Measurements from ENCODE around the gene HS3ST4.
A peak's percentile ranks its signal among the peaks of the same experiment; 100 is the strongest.
"Not testable (repeated sequence)": the region's sequence is repeated elsewhere in the genome, so short reads cannot be mapped to it uniquely, and the experiment has no call there.

HS3ST4 gene

DNA sequence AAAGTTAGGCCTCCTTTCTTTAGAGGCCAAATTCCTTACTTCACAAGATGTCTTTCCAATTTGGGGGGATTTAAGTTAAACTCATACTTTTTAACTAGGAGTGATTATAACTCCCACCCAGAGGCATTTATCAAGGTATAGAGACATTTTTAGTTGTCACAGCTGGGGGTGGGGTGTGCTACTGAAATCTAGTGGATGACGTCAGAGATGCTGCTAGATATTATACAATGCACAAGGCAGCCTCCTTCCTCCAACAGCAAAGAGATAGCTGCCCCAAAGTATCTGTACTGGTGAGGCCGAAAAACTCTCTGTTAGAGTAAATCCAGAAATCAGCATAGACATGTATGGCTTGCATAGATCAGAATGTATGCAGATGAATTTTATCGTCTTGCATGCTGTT lies 324.0 kb downstream of the HS3ST4 start:
- DNase-seq: no peak

DNA sequence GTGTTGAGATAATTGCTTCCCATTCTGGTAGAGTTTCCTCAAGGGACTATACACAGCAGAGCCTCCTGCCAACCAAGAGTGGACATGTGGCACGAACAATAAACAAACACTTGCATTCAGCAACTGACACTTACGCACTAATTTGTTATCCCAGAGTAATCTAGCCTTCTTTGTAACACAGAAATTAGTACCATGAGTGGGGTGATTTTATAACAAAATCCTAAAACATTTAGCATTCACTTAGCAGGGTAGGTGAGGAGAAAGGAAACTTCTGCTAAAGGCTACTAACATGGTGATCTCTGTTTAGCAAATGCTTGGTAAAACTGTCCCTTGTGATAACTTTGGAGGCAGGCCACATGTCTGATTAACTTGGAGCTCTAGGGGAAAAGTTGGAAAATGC lies 325.2 kb downstream of the HS3ST4 start:
- DNase-seq: no peak

GRCh38 chr16:26019381-26020242 lies 327.9 kb downstream of the HS3ST4 start:
- DNase-seq: peak; percentile 3

DNA sequence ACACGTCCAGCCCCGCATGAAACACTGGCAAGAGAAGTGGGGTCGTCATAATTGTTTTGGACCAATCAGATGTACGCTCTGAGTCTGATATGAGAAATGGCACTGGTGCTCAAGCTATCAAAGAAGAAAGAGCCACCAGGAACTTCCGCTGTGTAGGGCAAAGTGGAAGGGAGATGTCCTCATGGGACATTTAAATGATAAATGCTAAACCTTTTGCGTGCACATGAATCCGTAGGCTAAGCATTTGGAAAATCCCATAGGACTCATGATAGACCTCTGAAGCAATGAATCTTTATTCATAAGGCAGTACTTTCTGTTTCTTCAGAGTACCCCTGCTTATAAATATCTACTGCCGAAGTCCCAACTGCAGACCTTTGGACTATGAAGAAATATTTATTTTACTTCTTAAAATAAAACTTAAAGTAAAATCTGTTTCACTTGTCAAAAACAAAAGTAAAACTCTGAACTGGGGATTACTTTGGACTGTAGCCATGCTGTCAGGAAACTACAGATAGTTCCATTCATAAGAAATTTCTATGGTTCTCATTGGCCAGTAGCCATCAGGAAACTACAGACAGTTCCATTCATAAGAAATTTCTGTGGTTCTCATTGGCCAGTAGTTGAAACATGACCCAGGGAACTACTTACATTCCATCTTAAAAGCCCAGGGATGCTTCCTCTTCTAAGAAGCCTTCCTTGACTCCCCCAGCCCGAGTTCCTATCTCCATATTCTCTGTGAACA lies 335.1 kb downstream of the HS3ST4 start:
- DNase-seq: no peak

DNA sequence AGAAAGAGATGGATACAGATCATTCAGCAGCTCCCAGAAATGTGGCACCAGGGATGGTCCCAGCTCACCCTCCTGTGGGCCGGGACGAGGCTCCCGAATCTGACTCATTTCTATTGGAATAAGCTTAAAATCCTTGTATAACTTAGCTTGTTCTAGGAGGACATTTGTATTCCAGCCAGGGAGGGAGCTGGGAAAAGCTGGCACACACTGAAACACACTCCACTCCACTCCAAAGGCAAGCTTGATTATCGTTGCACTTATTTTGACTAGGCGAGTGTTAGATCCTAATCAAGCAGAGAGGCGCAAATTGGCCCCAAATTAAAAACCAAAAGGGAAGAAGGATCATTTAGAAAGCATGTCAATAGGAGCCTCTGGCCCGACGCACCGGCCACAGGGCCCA lies 339.5 kb downstream of the HS3ST4 start:
- DNase-seq: no peak

- not testable (repeated sequence) for DNase-seq
Measured at GRCh38 chr16:26032661-26033060, 340.9 kb downstream of the HS3ST4 start.

- no peak for DNase-seq
Measured at GRCh38 chr16:26041952-26042668, 350.4 kb downstream of the HS3ST4 start.

GRCh38 chr16:26050472-26050871 lies 358.7 kb downstream of the HS3ST4 start:
- no peak for DNase-seq

- no peak for DNase-seq
Measured at GRCh38 chr16:26051063-26051462, 359.3 kb downstream of the HS3ST4 start.

DNA sequence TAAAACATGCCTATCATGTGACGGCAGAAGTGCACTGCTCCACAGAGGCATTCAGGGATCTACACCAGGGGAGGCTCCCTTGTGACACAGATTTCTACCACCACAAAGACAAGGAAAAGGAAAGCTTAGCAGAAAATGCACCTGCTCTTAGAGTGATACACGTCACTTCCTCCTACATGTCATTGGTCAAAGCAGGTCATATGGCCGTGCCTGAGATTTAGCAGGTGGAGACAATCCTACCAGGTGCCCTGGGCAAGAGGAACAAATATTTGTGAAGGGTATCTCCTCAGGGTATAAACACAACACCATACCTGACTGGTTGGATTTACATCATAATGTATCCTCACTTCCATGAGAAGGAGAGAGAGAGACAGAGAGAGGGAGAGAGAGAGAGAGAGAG lies 362.1 kb downstream of the HS3ST4 start:
- no peak for DNase-seq

GRCh38 chr16:26058326-26058725 lies 366.6 kb downstream of the HS3ST4 start:
- DNase-seq: no peak

DNA sequence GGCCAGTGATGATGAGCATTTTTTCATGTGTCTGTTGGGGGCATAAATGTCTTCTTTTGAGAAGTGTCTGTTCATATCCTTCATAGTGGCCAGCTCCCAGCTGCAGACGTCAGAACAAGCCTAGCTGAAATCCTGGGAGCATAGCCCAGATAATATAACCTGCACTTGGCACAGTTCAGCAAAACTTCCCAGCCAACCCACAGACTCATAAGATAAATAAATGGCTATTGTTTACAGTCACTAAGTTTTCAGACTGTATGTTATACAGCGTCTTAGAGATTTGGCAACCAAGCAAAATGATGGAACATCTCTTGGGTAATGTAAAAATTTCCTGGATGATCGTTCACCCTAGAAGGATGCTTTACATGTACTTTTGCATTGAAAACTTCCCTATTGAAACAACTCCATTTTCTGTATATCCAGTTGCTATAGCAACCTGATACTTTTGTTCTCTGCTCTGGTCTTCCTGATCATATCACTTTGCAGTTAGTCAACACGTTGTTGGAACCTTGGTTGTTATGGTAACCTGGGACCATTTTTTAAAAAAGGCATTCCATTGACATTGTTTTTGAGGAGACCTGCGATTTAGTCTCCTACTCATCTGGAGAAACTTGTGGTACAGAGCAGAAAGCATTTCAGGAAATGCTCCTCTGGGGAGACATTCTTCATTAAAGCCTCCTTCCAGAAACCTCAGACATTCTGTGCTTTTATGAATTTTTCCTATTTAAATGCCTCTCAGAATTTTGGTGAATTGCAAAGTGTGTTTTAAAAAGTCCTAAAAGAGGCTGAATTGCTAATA lies 378.7 kb downstream of the HS3ST4 start:
- no peak for DNase-seq

GRCh38 chr16:26071101-26071866 lies 379.5 kb downstream of the HS3ST4 start:
- no peak for DNase-seq

DNA sequence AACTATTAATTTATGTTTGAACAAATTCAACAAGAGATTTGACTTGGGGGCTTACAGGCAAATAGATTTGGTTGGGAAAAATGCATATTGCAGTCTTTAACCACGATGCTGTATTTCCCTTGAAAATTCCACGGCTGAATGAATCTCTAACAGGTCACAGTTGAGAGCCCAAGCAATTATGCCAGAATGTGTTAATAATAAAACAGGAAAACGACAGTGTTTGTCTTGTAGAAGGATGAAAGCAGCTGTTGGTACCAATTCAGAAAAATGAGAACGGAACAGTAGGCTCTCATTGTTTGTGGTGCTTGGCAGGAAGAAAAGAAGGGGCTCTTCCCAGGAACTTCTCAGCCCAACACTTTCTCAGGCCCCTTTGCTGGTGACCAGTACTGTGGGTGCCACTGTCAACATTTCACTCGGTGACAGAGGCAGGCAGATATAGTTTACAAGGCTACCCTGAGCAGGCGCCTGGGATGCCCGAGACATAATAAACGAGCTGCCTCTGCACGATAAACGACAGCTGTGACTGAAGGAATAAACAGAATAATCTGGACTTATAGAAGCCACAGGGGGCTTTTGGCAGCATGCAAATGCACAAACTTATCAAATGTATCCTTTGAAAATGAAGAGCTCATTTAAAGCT lies 387.1 kb downstream of the HS3ST4 start:
- DNase-seq: no peak

GRCh38 chr16:26087091-26087490 lies 395.3 kb downstream of the HS3ST4 start:
- no peak for DNase-seq

DNA sequence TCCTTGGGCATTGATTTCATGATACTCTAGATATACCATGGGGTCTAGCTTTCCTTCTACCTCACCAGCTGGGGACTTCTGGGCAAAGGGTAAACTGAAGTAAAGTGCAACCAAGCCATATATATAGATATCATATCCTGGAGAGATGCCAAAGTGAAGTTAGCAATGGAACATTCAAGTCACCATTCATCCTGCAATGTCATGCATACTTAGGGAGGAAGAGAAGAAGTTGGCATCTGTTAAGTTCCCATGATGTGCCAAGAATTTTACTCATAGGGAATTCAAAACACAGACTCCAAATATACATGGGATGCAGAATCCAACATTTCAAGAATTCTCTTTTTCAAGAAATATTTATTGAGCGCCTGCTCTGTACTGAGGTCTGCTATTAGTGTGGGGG lies 399.8 kb downstream of the HS3ST4 start:
- DNase-seq: no peak

DNA sequence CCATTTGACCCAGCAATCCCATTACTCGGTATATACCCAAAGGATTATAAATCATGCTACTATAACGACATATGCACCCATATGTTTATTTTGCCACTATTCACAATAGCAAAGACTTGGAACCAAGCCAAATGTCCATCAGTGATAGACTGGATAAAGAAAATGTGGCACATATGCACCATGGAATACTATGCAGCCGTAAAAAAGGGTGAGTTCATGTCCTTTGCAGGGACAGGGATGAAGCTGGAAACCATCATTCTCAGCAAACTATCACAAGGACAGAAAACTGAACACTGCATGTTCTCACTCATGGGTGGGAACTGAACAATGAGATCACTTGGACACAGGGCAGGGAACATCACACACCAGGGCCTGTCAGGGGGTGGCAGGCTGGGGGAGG lies 406.4 kb downstream of the HS3ST4 start:
- not testable (repeated sequence) for DNase-seq

GRCh38 chr16:26102369-26102768 lies 410.6 kb downstream of the HS3ST4 start:
- no peak for DNase-seq

GRCh38 chr16:26108836-26109505 lies 417.2 kb downstream of the HS3ST4 start:
- DNase-seq: no peak

DNA sequence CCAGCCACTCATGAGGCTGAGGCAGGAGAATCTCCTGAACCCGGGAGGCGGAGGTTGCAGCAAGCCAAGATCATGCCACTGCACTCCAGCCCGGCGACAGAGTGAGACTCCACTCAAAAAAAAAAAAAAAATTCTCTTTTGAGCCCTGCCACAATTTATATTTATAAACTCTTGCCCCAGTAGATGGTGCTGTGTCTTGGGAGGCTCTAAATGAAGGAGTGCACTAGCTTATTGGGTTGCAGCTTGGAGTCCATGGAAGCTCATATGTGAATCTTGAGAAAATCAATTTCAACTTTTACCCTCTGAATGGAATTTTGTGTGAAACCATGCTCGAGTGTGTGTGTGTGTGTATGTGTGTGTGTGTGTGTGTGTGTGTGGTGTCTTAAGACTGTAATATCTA lies 420.1 kb downstream of the HS3ST4 start:
- DNase-seq: peak; percentile 2

DNA sequence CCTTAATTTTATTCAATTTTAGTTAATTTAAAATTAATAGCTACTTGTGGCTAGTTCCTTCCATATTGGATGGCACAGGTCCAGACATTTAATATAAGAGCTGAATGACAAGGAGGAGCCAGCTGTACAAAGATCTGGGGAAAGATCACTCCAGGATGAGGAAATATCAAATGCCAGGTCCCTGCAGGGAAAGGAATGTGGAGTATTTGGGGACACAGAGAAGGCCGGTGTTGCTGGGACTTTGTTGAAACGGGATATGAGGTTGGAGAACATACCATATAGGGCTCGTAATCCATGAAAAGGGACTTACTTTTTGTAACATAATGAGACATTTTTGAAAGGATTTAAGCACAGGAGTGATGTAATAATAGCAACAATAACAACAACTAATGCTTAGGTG lies 426.8 kb downstream of the HS3ST4 start:
- DNase-seq: no peak
